Inferior parietal cortex (tissue), 1 donor: ENCODE data around the gene RAB3C.
"Not testable (repeated sequence)": the region's sequence is repeated elsewhere in the genome, so short reads cannot be mapped to it uniquely, and the experiment has no call there.

Source experiments
- DNase-seq: peaks from one replicate; pipeline ENCODE4 v3.0.0-alpha.2; 2016; ENCODE audit errors: extremely low spot score

The RAB3C gene

DNA sequence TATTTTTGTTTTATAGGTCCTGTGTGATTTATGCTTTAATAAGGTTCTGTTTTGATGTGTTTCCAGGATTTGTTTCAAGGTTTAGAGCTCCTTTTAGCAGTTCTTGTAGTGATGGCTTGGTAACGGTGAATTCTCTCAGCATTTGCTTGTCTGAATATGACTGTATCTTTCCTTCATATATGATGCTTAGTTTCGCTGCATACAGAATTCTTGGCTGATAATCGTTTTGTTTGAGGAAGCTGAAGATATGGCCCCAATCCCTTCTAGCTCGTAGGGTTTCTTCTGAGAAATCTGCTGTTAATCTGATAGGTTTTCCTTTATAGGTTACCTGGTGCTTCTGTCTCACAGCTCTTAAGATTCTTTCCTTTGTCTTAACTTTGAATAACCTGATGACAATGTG lies 20.0 kb downstream of the RAB3C start:
- not testable (repeated sequence) for DNase-seq

DNA sequence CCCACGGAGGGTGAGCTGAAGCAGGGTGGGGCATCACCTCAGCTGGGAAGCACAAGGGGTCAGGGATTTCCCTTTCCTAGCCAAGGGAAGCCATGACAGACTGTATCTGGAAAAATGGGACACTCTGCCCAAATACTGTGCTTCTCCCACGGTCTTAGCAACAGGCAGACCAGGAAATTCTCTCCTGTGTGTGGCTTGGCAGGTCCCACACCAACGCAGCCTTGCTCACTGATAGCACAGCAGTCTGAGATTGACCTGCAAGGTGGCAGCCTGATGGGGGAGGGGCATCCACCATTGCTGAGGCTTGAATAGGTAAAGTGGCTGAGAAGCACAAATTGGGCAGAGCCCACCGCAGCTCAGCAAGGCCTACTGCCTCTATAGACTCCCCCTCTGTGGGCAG lies 23.2 kb downstream of the RAB3C start:
- no peak for DNase-seq

DNA sequence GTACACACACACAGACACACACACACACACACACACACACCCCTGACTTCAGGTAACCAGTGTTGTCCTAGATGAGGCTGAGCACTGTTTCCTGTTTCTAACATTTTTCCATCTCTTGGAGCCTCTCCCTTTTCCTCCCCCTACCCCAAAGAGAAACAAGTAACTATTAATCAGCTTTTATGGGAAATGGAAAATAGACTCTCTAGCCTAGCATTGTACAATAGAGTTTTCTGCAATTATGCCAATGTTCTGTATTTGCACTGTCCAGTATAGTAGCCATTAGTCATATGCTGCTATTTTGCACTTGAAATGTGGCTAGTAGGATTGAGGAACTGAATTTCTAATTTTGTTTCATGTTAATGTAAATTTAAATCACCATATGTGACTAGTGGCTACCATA lies 33.1 kb downstream of the RAB3C start:
- no peak for DNase-seq

DNA sequence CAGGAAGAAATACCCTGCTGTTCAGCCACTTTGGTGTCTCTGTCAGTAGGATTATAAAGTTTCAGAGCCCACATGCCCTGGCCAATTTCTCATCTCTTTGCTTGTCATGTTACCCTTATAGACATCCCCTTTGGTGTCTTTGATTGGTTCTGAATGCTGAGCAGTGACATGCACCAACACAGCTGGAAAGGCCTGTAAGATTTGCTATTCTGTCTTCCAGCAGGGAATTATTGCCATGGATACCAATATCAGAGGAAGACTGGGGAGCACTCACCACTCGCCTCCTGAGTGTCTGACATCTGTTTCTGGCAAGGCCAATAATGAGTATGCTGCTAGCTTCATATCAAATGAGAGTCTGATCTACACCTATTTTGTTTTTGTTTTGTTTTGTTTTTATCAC lies 34.4 kb downstream of the RAB3C start:
- DNase-seq = no peak

DNA sequence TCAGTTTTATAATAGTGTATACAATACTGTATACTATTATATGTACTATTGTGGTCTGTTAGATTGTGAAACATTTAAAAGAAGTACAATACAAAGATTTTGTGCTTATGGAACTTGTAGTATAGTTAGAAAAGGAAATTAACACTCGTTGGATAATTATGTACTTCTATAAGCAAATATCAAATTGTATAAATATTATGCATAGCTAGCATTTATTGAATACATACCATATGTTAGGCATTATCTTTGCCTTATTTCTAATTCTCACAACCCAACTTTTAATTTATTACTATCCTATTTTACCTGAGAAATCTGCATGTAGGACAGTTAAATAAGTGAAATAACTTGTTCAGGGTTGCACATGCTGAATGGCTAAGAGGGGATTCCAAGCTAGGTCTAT lies 37.5 kb downstream of the RAB3C start:
- DNase-seq = no peak

DNA sequence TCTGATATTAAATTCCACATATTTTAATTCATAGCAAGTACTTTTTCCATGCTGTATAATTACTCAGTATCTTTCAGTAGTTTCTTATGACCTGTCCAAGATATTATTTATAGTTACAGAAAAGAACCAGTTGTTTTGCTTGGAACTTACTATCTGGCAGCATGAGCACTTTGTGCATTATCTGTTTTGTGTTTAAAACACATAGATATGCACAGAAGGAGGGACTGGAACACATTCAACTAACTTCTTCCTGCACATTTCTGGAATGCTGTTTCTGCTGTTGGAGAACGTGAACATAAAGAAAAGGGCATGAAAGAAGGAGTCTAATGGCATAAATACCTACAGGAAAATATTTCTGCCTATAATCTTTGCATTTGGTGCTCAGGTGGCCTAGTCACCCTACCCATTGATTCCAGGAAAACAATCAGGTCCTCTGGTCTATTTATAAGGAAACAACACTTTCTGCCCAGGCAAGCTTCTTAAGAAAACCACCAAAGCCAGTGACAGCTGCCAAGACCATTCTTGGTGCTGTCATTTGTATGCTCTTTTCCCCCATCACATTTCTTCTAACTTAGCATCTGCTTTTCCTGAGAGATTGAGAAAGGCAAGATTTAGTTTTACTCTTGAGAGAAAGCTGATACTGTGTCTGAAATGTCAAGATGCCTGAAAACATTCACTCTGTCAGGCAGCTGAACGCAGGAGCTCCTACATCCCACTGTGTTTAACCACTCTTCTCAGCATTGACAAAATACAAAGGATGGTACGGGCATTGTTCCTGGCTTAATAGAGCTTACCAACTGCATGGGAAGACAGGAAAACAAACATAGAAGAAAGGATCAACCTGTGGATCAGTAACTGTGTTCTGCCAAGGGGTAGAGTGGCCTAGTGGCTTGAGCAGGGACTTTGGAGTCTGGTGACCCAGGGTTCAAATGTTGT lies 40.3 kb downstream of the RAB3C start:
- no peak for DNase-seq

DNA sequence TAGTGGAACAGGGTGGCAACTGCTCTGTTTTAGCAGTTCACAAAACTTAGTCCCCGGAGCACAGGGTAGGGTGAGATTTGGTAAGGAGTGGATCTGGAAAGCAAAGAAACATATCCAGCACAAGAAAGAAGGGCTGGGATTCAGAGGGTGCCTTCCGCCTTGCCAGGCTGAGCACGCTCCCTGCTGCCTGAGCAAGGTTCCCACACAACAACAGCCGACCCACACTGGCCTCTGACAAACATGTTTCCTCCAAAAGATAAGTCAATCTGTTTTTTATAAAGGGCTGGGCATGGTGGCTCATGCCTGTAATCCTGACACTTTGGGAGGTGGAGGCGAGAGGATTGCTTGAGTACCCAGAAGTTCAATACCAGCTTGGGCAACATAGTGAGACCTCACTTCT lies 45.8 kb downstream of the RAB3C start:
- no peak for DNase-seq

DNA sequence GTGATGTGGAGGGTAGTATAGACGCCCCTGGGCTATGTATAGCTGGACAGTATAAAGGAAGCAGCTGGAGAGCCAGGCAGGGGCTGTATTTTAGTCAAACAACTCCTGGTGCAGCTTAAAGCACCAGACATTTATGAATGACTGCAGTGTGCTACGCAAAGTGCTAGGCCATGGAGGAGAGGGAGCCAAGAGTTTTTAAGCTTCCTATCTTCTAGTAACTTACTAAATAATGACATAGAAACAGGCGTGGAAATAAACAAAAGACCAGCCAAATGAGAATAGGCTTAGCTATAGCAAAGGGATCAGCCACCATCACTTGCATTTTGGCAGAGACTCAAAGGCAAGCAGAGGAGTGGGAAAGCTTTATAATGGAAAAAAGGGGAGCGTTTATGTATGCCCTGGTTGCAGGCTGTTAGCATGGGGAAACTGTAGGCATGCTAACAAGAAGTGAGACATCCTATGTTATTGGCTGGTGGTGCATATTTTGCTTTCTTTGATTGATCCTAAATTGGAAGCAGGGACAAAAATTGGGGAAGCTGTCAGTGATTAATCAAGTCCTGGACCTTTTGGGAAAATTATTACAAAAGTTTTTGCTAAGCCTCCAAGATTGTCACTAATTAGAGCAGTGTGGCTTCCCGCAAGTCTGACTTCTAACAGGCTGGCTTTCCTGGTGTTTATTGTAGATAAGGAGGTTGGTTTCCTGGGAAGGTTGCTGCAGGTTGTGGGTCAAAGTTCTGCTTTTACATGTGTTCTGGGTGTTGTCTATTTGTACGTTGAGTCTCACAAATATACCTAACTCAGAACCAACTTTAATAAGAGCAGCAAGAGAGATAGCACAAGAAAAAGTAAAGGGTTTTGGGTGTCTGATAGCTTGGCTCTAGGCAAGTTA lies 46.6 kb downstream of the RAB3C start:
- DNase-seq = no peak

DNA sequence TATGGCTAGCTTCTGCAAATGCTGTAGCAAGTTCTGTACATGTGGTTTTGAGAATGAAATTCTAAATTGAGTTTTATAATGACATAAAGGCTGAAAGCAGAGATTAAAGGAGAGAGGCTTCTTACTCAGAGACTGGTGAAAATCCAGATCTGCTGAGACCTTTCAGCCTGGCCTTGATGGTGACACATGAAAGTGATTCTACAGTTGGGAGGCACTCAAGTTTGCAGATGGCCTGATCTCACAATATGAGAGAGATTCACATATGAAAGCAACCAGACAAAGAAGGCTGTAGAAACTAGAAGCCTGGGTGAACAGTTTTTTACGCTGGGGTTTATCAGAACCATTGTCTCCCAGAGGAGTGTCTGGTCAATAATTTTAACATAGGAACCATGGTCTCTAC lies 49.0 kb downstream of the RAB3C start:
- no peak for DNase-seq

DNA sequence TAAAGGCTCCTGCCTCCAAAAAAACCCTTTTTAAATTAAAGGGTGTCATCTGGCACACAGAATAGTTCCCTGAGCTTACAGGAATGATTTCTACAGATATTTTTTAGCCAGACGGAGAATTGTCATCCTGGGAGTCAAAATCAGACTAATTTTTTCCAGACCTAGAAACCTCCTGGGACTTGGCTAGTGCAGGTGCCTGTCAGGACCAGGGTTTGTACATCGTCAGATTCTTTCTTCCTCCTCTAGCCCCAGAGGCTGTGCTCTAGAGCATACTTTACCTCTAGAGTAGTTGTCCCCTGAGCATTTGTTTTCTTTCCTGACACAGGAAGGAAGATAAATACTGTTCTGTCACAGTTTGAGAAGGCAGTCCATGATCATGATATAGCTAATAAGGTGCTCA lies 52.5 kb downstream of the RAB3C start:
- DNase-seq = no peak

DNA sequence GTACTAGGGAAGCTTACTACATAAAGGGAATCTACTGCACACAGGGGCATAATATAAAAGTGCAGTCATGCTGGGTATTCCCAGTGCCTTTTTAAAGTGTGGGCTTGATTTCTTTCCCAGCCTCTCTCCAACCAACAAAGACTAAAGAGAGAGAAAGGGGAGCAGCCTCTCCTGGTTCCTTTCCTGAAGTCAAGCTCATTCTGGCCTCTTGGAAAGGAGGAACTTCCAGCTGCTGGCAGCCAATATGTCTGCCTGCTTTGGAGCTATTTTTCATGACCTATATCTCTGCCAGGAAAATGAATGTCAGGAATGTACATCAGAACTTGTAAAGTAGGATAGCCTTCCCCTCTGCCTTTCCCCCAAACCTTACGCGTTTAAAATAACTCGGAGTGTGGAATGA lies 57.1 kb downstream of the RAB3C start:
- DNase-seq = no peak

DNA sequence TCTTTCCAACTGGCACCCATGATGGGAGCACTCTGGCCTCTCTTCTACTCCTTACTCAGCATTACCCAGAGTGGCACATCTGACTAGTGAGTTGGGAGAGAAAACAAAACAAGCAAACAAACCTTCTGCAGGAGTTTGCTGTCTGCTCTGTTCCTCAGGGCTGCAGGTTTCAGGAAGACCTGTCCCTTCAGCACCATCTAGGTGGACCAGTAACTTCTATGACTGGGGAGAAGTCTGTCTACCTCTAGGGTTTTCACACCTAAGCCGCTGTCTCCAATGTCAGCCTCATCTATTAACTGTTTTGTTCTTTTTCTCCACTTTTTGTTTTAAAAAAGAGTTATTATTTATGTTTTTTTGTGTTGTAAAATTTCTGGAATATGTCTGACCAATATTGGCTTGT lies 58.7 kb downstream of the RAB3C start:
- DNase-seq = no peak

DNA sequence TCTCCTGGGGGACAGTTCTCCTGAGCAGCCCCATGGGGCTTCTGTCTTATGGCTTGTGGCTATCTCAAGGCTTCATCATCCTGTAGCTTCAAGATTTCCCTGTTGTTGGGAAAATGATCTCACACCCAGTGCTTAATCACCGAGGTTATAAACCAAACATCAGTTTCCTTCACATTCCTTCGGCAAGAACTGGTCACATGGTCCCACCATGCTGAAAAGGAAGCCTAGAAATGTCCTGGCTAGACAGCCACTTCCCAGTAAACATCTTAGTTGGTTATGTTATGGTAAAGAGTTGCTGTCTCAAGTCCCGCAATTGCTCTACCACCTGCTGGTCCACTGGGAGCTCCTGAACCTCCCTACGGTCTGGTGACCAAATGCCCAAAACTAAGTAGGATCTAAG lies 66.0 kb downstream of the RAB3C start:
- DNase-seq = no peak

DNA sequence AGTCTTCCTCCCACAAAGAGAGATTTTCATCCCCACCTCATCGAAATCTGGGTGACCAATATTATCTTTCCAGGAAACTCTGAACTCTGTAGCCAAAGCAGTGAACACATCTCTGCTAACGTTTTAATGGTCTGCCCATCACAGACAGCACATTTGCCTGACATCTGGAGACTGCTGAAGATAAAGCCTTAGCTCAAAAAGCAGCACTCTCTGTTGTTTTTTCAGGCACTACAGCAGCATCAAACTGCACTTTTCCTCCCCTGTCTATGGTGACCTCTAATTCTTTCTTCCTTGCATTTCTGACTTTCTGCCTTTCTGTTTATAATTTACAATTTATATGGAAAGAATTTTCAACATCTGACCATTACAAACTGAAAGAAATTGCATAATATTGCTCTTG lies 66.8 kb downstream of the RAB3C start:
- DNase-seq = no peak

DNA sequence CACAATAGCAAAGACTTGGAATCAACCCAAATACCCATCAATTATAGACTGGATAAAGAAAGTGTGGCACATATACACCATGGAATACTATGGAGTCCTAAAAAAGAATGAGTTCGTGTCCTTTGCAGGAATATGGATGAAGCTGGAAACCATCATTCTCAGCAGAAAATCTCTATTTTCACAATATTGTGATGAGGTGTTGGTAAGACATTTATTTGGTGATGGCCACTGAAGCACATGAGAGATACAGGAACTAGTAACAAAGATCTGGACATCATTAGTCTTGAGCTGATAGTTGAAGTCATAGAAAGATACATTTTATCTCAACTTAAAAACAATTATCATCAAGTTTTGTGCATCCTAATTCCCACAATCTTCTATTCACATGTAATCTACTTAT lies 70.6 kb downstream of the RAB3C start:
- DNase-seq = no peak

DNA sequence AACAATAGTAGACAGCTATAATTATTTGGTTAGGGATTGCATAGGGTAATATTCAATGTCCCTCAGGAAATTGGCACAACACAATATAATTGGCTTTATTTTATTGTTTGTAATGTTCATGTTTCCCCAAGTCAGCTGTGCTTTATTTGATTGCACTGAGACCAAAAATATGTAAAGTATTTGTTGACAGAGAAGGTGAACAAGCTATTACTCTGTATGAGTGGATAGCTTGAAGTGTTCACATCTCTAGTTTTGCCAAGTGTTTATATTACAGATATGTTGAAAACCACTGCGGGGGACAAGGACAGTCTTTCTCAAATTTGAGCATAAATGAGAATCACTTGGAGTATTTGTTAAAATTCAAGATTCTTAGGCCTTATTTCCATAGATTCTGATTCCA lies 83.3 kb downstream of the RAB3C start:
- DNase-seq = no peak

DNA sequence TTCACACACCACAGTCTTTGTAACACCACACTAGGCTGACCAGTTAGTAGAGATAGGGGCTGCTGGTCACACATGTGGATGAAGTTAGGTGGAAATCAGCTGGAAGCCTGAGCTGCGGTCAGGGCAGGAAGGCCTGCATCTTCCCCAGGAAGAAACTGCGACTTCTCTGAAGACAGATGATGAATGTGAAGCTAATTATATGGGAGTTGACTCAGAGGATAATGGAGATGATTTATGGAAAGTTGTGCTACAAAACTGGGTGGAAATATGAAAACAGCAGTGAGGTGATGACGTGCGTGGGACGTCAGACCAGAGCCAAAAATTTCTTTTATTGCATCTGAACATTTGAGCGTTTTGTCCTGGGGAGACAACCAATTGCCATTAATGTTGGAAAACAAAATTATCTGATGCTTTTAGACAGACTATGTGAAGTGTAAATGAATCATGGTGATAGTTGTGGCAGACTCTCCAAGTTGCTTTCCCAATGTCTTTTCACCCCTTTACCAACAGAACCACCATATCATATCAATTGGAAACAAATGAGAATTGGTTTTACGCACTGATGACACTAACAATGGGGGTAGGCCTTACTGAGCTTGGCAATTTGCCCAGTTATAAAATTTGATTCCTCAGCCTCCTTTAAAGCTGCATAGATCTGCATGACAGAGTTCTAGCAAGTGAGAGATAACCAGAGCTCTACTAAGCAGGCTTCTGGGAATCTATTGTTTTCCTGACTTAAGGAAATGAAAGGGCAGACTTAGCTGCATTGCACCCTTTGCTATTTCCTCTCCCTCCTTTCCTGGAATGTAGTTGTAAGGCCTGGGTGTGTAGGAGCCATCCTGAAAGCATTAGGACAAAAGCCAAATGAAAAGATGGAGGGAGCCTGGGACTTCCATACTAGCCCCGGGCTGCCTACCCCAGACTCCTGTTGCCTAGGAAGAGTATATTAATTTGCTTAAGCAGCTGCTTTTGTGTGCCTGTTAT lies 84.0 kb downstream of the RAB3C start:
- DNase-seq = no peak

DNA sequence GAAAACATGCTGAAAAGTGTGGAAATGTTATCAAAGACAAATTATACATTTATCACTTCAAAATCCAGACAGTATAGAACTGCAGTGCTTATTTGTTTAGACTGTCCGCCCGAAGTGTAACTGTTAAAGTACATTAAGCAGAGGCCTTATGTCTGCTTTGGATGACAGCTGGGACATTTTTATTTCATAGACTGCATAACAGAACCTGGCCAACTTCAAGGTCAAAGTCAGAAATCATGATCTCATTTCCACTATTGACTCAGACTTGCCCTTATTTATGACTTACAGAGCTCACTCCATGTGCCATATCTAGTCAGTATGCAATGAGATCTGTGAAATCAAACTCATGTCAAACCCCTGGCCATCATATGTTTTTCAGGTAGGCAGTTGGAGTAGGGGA lies 87.7 kb downstream of the RAB3C start:
- DNase-seq = no peak

DNA sequence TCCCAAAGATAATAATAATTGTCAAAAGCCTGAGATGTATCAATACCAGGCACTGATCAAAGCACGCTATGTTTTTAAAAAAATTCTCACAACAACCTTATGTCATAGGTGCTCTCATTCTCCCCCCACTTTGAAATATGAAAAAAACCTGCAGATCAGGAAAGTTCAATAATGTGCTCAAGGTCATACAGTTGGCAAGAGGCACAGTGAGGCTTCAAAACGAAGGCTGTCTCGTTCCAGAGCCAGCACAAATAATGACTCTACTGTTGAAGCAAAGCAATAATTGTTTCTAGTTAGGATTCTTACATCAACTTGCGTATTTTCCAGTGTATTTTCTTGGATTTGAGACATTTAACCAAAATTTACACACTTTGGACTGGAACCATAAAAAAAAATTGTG lies 88.3 kb downstream of the RAB3C start:
- DNase-seq = no peak

DNA sequence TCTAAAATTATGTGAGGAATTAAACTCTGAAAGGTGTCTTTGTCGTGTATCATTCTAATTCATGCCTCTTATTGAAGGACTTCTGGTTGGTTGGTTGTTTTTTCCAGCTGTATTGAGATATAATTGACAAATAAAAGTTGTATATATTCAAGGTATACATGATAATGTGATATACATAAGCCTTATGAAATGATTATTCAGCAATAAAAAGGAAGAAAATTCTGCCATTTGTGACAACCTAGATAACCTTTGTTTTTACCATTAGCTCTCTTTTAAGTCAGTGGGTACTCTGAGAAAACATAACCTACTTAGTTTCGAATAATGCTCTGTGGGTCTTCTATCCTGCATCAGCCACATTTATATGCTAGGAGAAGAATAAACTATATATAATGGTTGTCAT lies 89.6 kb downstream of the RAB3C start:
- no peak for DNase-seq

DNA sequence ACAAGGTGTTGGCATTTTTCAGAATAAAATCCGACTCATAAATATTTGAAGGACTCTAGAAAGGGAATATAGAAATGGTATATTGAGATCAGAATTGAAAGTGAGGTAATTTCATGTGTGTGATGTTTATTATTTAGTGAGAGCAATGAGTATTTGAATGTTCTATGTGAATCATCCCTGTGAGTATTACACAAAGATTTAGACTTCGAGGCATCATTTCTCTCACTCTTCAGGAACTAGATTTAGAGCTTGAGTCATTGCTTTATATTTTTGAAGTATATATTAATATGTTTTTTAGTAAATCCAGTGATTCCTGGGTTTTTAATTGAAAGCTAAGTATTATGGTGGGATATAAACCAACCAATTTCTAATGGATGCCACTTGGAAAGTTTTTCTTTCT lies 91.2 kb downstream of the RAB3C start:
- DNase-seq = no peak

DNA sequence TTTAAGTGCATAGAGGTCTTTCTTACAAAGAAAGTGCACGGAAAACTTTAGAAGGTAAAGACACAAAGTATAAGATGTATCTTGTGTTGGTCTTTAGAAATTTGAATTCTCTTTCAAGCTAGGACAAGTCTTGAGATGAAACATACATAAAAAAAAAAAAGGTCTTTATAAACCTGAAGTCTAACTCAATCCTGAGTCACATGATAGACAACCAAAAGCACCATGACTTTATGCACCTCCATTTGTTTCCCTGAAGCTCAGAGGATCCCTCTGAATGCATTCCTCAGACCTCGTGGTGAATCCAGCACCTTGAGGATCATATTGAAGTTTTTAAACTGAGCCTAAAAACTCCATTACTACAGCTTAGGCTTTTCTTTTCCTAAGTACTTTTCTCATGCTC lies 91.8 kb downstream of the RAB3C start:
- no peak for DNase-seq
